HepG2 (cell line): ENCODE results near the gene SLC22A23. TPM values are rescaled to one million over a fixed set of nuclear protein-coding genes. Genes with fewer than 3 reads are reported as not detected.

Experiments used
- GABPB1 ChIP-seq: IDR thresholded peaks from 2 replicates; pipeline ENCODE4 v1.6.1; 2016; ENCODE audit warnings: mild to moderate bottlenecking, missing genetic modification reagents, moderate library complexity, missing compliant biosample characterization
- GZF1 ChIP-seq: sonication (generic); formaldehyde crosslinking; IDR thresholded peaks from 2 replicates; pipeline ENCODE4 v1.5.1; 2020; ENCODE audit warnings: mild to moderate bottlenecking, missing genetic modification reagents
- HMGXB3 ChIP-seq: sonication (generic); formaldehyde crosslinking; IDR thresholded peaks from 2 replicates; pipeline ENCODE4 v1.4.0; 2020; ENCODE audit warnings: missing genetic modification reagents, borderline replicate concordance
- MATR3 ChIP-seq: sonication (generic); formaldehyde crosslinking; IDR thresholded peaks from 2 replicates; pipeline ENCODE4 v1.4.0; 2020; ENCODE audit warnings: missing genetic modification reagents
- RFX1 ChIP-seq: fragments of 450-650 bp; IDR thresholded peaks from 2 replicates; pipeline ENCODE4 v1.6.1; 2017
- ZNF225 ChIP-seq: sonication (generic); formaldehyde crosslinking; IDR thresholded peaks from 2 replicates; pipeline ENCODE4 v1.4.0; 2020; ENCODE audit warnings: mild to moderate bottlenecking, missing genetic modification reagents
- ZNF234 ChIP-seq: sonication (generic); formaldehyde crosslinking; conservative IDR thresholded peaks from 2 replicates; pipeline ENCODE4 v1.5.1; 2020; ENCODE audit warnings: mild to moderate bottlenecking, missing genetic modification reagents
- ZNF329 ChIP-seq: sonication (generic); formaldehyde crosslinking; IDR thresholded peaks from 2 replicates; pipeline ENCODE4 v1.9.0; 2021; ENCODE audit warnings: low read depth, mild to moderate bottlenecking, missing genetic modification reagents
- ZNF337 ChIP-seq: sonication (generic); formaldehyde crosslinking; IDR thresholded peaks from 2 replicates; pipeline ENCODE4 v1.5.1; 2020; ENCODE audit warnings: missing genetic modification reagents, low read depth, mild to moderate bottlenecking, borderline replicate concordance
- ZNF646 ChIP-seq: sonication (generic); formaldehyde crosslinking; IDR thresholded peaks from 2 replicates; pipeline ENCODE4 v1.9.0; 2021; ENCODE audit warnings: mild to moderate bottlenecking, missing genetic modification reagents
- ZNF746 ChIP-seq: sonication (generic); formaldehyde crosslinking; IDR thresholded peaks from 2 replicates; pipeline ENCODE4 v1.8.0; 2022; ENCODE audit warnings: mild to moderate bottlenecking, missing genetic modification reagents
- ZNF770 ChIP-seq: sonication (generic); formaldehyde crosslinking; IDR thresholded peaks from 2 replicates; pipeline ENCODE4 v1.5.0; 2020; ENCODE audit warnings: mild to moderate bottlenecking, missing genetic modification reagents
- polyA plus RNA-seq, 8 experiments: library from polyadenylated mRNA; depleted of rRNA in 3 of 8; stranded (reverse) in 7 of 8; unstranded in 1 of 8; fragments of >200 nt; fragmentation: Illumina TruSeq in 4 of 8; extraction: Trizol in 4 of 8; gene quantifications; 2 replicates each; pipeline versions ENCODE4 v1.2.1 to v1.2.3, GENCODE V29; 2011 to 2016; ENCODE audit warnings: low read depth in 4 of 8, missing spikeins in 1 of 8, mixed read lengths in 1 of 8; ENCODE audit not compliant: insufficient read depth in 1 of 8
- total RNA-seq, 5 experiments: library from RNA; depleted of rRNA; stranded (reverse); fragments of >200 nt; fragmentation: Illumina TruSeq; extraction: Trizol; gene quantifications; 2 replicates each; pipeline ENCODE4 v1.2.3, GENCODE V29; 2016; ENCODE audit warnings: low read depth in 1 of 5

Gene SLC22A23
- total and polyA plus RNA-seq, 2 of the 13 experiments (the other 11 are each of a cell fraction or from before 2014, with no cell fraction given), result 11.8 to 17.5 TPM

GRCh38 chr6:3231247-3232016, 225.4 kb downstream of the SLC22A23 start (continued):
- TF ChIP-seq GABPB1 (CRISPR knock-in tag), result peak; percentile 36; the same call in 1 of the 2 replicates
- TF ChIP-seq RFX1, result no peak
- TF ChIP-seq ZNF329, result 0 out of 2 replicates have a peak, but pooled peaks have one; percentile 35
- TF ChIP-seq ZNF337 (CRISPR knock-in tag), result no peak
- TF ChIP-seq ZNF746 (CRISPR knock-in tag), result peak; percentile 76
- TF ChIP-seq MATR3 (CRISPR knock-in tag), result no peak
- TF ChIP-seq ZNF646 (CRISPR knock-in tag), result no peak
- TF ChIP-seq ZNF225 (CRISPR knock-in tag), result peak; percentile 73; the same call in 1 of the 2 replicates
- TF ChIP-seq GZF1 (CRISPR knock-in tag), result 0 out of 2 replicates have a peak, but pooled peaks have one; percentile 60
- TF ChIP-seq HMGXB3 (CRISPR knock-in tag), result 0 out of 2 replicates have a peak, but pooled peaks have one; percentile 56
- no peak for TF ChIP-seq ZNF234 (CRISPR knock-in tag)
- TF ChIP-seq ZNF770 (CRISPR knock-in tag), result no peak
